A549 treated with AZD9567 at 1 μM for 4 hours (cell line): Measurements from ENCODE around the gene NOL3. TPM values are rescaled to one million over a fixed set of nuclear protein-coding genes. Genes with fewer than 3 reads are reported as not detected.

ENCODE experiments used
- total RNA-seq: library from RNA; stranded (reverse); fragments of 200-300 nt; extraction: Qiagen RNA extraction; gene quantifications from 5 replicates; pipeline ENCODE4 v1.2.3, GENCODE V29; 2022; ENCODE audit not compliant: insufficient read depth

The NOL3 gene
- 43.9 to 83.6 TPM (median 80.7 TPM) in 5 replicates for total RNA-seq

GRCh38 chr16:67170168-67170948 lies at the start of gene NOL3:
Gene NOL3 (plus strand): TSS chr16:67170538.

GRCh38 chr16:67150833-67151396 lies 19.4 kb upstream of the NOL3 start, which contains the start of gene B3GNT9:
Gene B3GNT9 (minus strand): TSS chr16:67150998. CDS start chr16:67150485, 513 bp downstream.

GRCh38 chr16:67164599-67165061 lies 5.7 kb upstream of the NOL3 start, which contains the start of gene HSF4:
Gene HSF4 (plus strand): TSS chr16:67164745. CDS start chr16:67164812, 67 bp downstream.

GRCh38 chr16:67183627-67184452 lies 13.5 kb downstream of the NOL3 start, which contains the start of gene MATCAP1:
Gene MATCAP1 (minus strand): TSS chr16:67183963. CDS start chr16:67180610, 3,353 bp downstream.

GRCh38 chr16:67190041-67190440 lies 19.7 kb downstream of the NOL3 start, which contains the start of gene EXOC3L1:
Gene EXOC3L1 (minus strand): TSS chr16:67190136. CDS start chr16:67189676, 460 bp downstream.

GRCh38 chr16:67191995-67192681 lies 21.8 kb downstream of the NOL3 start, which contains the start of gene E2F4:
Gene E2F4 (plus strand): TSS chr16:67192155. CDS start chr16:67192228, 73 bp downstream.

GRCh38 chr16:67199011-67199807 lies 28.9 kb downstream of the NOL3 start, which contains the start of gene ELMO3:
Gene ELMO3 (plus strand): TSS chr16:67199131. CDS start chr16:67199327, 196 bp downstream.

Other genes starting within 250 kb of the NOL3 start
- 24.5 to 42.4 TPM (median 33.2 TPM) in 5 replicates for gene RRAD, start 245.0 kb upstream of the NOL3 start, total RNA-seq
- 127 to 188 TPM (median 178 TPM) in 5 replicates for gene CIAO2B, start 236.1 kb upstream of the NOL3 start, total RNA-seq
- gene CES2, start 235.0 kb upstream of the NOL3 start, total RNA-seq: 26.8 to 32.6 TPM (median 31.1 TPM) in 5 replicates
- 2.1 to 6.9 TPM (median 2.2 TPM) in 5 replicates for gene CES3, start 209.3 kb upstream of the NOL3 start, total RNA-seq
- gene CES4A, start 181.9 kb upstream of the NOL3 start, total RNA-seq: 2.1 to 3.2 TPM (median 2.9 TPM) in 5 replicates
- 48.0 to 74.9 TPM (median 52.6 TPM) in 5 replicates for gene CBFB, start 141.4 kb upstream of the NOL3 start, total RNA-seq
- 25.7 to 34.0 TPM (median 26.3 TPM) in 5 replicates for gene PHAF1, start 60.6 kb upstream of the NOL3 start, total RNA-seq
- 7.3 to 8.6 TPM (median 8.4 TPM) in 5 replicates for gene B3GNT9, start 19.5 kb upstream of the NOL3 start, total RNA-seq
- gene TRADD, start 10.6 kb upstream of the NOL3 start, total RNA-seq: 12.6 to 23.6 TPM (median 22.4 TPM) in 5 replicates
- gene FBXL8, start 10.6 kb upstream of the NOL3 start, total RNA-seq: 4.9 to 12.1 TPM (median 8.9 TPM) in 5 replicates
- 5.9 to 18.4 TPM (median 16.4 TPM) in 5 replicates for gene HSF4, start 5.8 kb upstream of the NOL3 start, total RNA-seq
- 5.3 to 8.6 TPM (median 6.8 TPM) in 5 replicates for gene MATCAP1, start 13.4 kb downstream of the NOL3 start, total RNA-seq
- gene EXOC3L1, start 19.6 kb downstream of the NOL3 start, total RNA-seq: 0.07 to 0.15 TPM (median 0.12 TPM) in 4 of 5 replicates, not detected in the other
- gene E2F4, start 21.6 kb downstream of the NOL3 start, total RNA-seq: 102 to 121 TPM (median 104 TPM) in 5 replicates
- 1.6 to 1.7 TPM (median 1.7 TPM) in 4 of 5 replicates, not detected in the other for gene ELMO3, start 28.6 kb downstream of the NOL3 start, total RNA-seq
- 87.8 to 101 TPM (median 94.4 TPM) in 5 replicates for gene TMEM208, start 56.6 kb downstream of the NOL3 start, total RNA-seq
- 31.6 to 55.6 TPM (median 50.4 TPM) in 5 replicates for gene FHOD1, start 76.9 kb downstream of the NOL3 start, total RNA-seq
- 0.41 to 2.0 TPM (median 1.5 TPM) in 5 replicates for gene SLC9A5, start 78.4 kb downstream of the NOL3 start, total RNA-seq
- 10.3 to 13.6 TPM (median 13.0 TPM) in 5 replicates for gene PLEKHG4, start 109.0 kb downstream of the NOL3 start, total RNA-seq
- 0.11 to 0.85 TPM (median 0.27 TPM) in 4 of 5 replicates, not detected in the other for gene KCTD19, start 156.2 kb downstream of the NOL3 start, total RNA-seq
- gene LRRC36, start 156.3 kb downstream of the NOL3 start, total RNA-seq: 0.13 to 0.29 TPM (median 0.15 TPM) in 3 of 5 replicates, not detected in the others
- gene TPPP3, start 223.0 kb downstream of the NOL3 start, total RNA-seq: 2.1 to 13.9 TPM (median 13.1 TPM) in 5 replicates
- 3.8 to 7.5 TPM (median 7.0 TPM) in 5 replicates for gene ZDHHC1, start 245.9 kb downstream of the NOL3 start, total RNA-seq